ENCODE measurements around the gene NDUFAF2.
"Not testable (repeated sequence)": the region's sequence is repeated elsewhere in the genome, so short reads cannot be mapped to it uniquely, and the experiment has no call there.

The NDUFAF2 gene

GRCh38 chr5:60944904-60945812 is at the start of gene NDUFAF2, which contains the start of gene ERCC8:
NDUFAF2 (plus strand) TSS chr5:60945205; CDS start chr5:60945256, 51 bp downstream.
ERCC8 (minus strand) TSS chr5:60945070; CDS start chr5:60945008, 62 bp downstream.
- DNase-seq: peak; percentile 68 to 71

- no peak for DNase-seq
Measured at GRCh38 chr5:60896991-60897390, 48.0 kb upstream of the NDUFAF2 start.

GRCh38 chr5:60903356-60903755 is 41.6 kb upstream of the NDUFAF2 start:
- DNase-seq: no peak

GRCh38 chr5:60916646-60917045 is 28.4 kb upstream of the NDUFAF2 start:
- no peak for DNase-seq

GRCh38 chr5:60918466-60918865 is 26.5 kb upstream of the NDUFAF2 start:
- no peak for DNase-seq

GRCh38 chr5:60927450-60927849 is 17.6 kb upstream of the NDUFAF2 start:
- no peak for DNase-seq

- no peak for DNase-seq
Measured at GRCh38 chr5:60929024-60929423, 16.0 kb upstream of the NDUFAF2 start.

GRCh38 chr5:60943624-60944023 is 1.4 kb upstream of the NDUFAF2 start:
- no peak for DNase-seq

GRCh38 chr5:60945813-60946187 is 795 bp downstream of the NDUFAF2 start:
- DNase-seq: no peak

- no peak for DNase-seq
Measured at GRCh38 chr5:60948738-60949137, 3.7 kb downstream of the NDUFAF2 start.

GRCh38 chr5:60955239-60955638 is 10.2 kb downstream of the NDUFAF2 start:
- DNase-seq: no peak

- no peak for DNase-seq
Measured at GRCh38 chr5:60958088-60958487, 13.1 kb downstream of the NDUFAF2 start.

- no peak for DNase-seq
Measured at GRCh38 chr5:60958712-60959111, 13.7 kb downstream of the NDUFAF2 start.

GRCh38 chr5:60959156-60959555 is 14.2 kb downstream of the NDUFAF2 start:
- no peak for DNase-seq

GRCh38 chr5:60960591-60960990 is 15.6 kb downstream of the NDUFAF2 start:
- DNase-seq: no peak

- DNase-seq: no peak
Measured at GRCh38 chr5:60961685-60962084, 16.7 kb downstream of the NDUFAF2 start.

GRCh38 chr5:60972231-60972630 is 27.2 kb downstream of the NDUFAF2 start:
- DNase-seq: no peak

- DNase-seq: no peak
Measured at GRCh38 chr5:60977956-60978737, 33.1 kb downstream of the NDUFAF2 start.

- no peak for DNase-seq
Measured at GRCh38 chr5:60978968-60979367, 34.0 kb downstream of the NDUFAF2 start.

GRCh38 chr5:60980511-60980910 is 35.5 kb downstream of the NDUFAF2 start:
- DNase-seq: no peak

GRCh38 chr5:60982127-60982526 is 37.1 kb downstream of the NDUFAF2 start:
- not testable (repeated sequence) for DNase-seq

- no peak for DNase-seq
Measured at GRCh38 chr5:60989790-60990189, 44.8 kb downstream of the NDUFAF2 start.

- no peak for DNase-seq
Measured at GRCh38 chr5:60992871-60993270, 47.9 kb downstream of the NDUFAF2 start.

- no peak for DNase-seq
Measured at GRCh38 chr5:60993425-60993824, 48.4 kb downstream of the NDUFAF2 start.

All from NCI-H1930 (cell line).